ENCODE results near the gene KREMEN2.

The KREMEN2 gene, protein sequence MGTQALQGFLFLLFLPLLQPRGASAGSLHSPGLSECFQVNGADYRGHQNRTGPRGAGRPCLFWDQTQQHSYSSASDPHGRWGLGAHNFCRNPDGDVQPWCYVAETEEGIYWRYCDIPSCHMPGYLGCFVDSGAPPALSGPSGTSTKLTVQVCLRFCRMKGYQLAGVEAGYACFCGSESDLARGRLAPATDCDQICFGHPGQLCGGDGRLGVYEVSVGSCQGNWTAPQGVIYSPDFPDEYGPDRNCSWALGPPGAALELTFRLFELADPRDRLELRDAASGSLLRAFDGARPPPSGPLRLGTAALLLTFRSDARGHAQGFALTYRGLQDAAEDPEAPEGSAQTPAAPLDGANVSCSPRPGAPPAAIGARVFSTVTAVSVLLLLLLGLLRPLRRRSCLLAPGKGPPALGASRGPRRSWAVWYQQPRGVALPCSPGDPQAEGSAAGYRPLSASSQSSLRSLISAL

GRCh38 chr16:2963723-2964474 lies at the start of gene KREMEN2:
Gene KREMEN2 (plus strand): TSS chr16:2964275. CDS start chr16:2964521, 246 bp downstream.
- no peak for DNase-seq (ENCODE audit: low read depth)
- H3K4me3 ChIP-seq (replicated peaks; ENCODE audit: low read depth, low read length), result no peak within 1 kb of the TSS
- no peak for TF ChIP-seq CTCF (IDR thresholded peaks at IDR 0.05; ENCODE audit: low read length, missing control alignments)

GRCh38 chr16:2915196-2915929 lies 48.7 kb upstream of the KREMEN2 start:
- TF ChIP-seq CTCF (IDR thresholded peaks at IDR 0.05; ENCODE audit: low read length, missing control alignments), result no peak
- no peak overlapping the region for H3K4me3 ChIP-seq (replicated peaks; ENCODE audit: low read depth, low read length)
- no peak for DNase-seq (ENCODE audit: low read depth)

DNA sequence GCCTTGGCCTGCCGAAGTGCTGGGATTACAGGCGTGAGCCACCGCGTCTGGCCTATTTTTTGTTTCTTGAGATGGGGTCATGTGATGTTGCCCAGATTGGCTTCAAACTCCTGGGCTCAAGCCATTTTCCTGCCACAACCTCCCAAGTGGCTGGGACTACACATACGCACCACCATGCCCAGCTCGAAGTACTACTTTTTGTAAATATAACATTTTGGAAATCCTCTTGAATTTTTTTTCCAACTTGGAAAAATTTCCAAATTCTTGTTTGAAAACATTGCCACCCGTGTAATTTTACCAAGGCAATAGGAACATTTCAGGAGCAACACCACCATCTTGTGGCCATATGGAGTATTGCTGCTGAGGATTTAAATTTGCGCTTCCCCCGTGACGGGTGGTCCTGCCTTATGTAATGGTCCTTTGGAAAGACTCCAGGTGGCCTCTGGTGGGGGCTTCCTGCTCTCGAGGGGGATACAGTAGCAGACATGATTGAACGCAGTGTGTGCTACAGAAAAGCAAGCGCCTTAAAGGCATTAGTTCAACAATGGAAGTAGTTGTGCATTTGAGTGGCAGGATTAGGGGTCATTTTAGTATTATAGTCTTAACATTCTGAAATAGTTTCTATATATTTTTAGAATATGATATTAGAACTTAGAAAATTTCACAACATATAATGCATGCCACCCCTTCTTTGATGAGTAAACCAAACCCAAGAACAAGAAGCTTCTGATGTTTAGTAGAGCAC lies 44.4 kb upstream of the KREMEN2 start:
- peak; percentile 81 for DNase-seq (ENCODE audit: low read depth)
- no peak overlapping the region for H3K4me3 ChIP-seq (replicated peaks; ENCODE audit: low read depth, low read length)
- TF ChIP-seq CTCF (IDR thresholded peaks at IDR 0.05; ENCODE audit: low read length, missing control alignments), result peak; percentile 85

GRCh38 chr16:2923481-2923880 lies 40.6 kb upstream of the KREMEN2 start:
- no peak for TF ChIP-seq CTCF (IDR thresholded peaks at IDR 0.05; ENCODE audit: low read length, missing control alignments)
- no peak for DNase-seq (ENCODE audit: low read depth)
- no peak overlapping the region for H3K4me3 ChIP-seq (replicated peaks; ENCODE audit: low read depth, low read length)

GRCh38 chr16:2924901-2925755 lies 38.9 kb upstream of the KREMEN2 start:
- no peak overlapping the region for H3K4me3 ChIP-seq (replicated peaks; ENCODE audit: low read depth, low read length)
- no peak for TF ChIP-seq CTCF (IDR thresholded peaks at IDR 0.05; ENCODE audit: low read length, missing control alignments)
- DNase-seq (ENCODE audit: low read depth), result no peak

Data from fibroblast of pulmonary artery (primary cell).